GM12801 (cell line): ENCODE measurements around the gene TMEM82.

Experiments used
- CTCF ChIP-seq: IDR thresholded peaks from one replicate; pipeline ENCODE4 v1.5.1; 2011; ENCODE audit warnings: control low read depth; ENCODE audit not compliant: insufficient read length; ENCODE audit errors: extremely low read depth

TMEM82 gene

DNA sequence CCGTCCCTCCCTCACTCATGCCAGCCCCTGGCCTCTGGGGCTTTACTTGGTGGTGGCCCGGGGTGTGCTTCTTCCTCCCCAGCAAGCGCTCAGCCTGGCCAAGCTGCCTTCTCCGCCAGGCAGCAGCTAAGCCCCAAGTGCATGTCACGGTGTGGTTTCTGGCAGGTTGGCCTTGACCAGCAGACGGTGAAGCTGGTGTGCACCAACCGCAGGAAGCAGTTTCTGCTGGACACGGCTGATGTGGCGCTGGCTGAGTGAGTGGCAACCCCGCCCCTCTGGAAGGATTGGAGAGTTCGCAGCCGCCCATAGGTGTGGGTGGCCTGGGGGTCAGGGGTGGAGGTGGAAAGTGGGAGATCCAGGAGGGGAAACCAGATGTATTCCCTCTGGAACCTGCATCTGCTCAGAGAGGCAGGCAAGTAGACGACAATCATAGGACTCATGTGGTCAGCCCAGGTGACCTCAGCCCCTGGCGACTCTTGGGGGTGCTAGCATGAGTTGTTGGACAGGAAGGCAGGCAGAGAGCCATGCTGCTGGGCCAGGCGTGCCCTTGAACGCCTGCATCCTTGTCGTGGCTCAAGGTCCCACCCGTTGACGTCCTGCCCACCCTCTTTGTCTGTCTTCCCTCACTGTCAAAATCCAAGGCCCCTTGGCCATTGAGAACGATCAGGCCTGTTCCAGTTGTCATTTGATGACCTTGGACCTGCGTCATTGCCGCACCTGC is 13.2 kb upstream of the TMEM82 start:
- no peak for TF ChIP-seq CTCF

DNA sequence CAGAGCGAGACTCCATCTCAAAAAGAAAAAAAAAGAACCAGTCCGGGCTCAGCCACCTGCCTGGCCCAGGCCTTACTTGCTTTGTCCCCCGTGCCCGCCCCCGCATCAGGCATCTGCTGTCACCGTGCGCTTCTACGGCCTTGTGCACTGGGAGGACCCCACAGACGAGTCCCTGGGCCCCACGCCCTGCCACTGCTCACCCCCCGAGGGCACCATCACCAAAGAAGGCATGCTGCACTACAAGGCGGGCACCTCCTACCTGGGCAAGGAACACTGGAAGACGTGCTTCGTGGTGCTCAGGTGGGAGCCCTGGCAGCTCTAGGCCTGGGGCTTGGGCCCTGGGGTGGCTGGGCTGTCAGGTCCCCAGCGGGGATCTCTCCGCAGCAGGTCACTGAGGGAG is 11.9 kb upstream of the TMEM82 start:
- TF ChIP-seq CTCF: no peak

- TF ChIP-seq CTCF: no peak
These were observed 11.4 kb upstream of the TMEM82 start for GRCh38 chr1:15730936-15731335.

DNA sequence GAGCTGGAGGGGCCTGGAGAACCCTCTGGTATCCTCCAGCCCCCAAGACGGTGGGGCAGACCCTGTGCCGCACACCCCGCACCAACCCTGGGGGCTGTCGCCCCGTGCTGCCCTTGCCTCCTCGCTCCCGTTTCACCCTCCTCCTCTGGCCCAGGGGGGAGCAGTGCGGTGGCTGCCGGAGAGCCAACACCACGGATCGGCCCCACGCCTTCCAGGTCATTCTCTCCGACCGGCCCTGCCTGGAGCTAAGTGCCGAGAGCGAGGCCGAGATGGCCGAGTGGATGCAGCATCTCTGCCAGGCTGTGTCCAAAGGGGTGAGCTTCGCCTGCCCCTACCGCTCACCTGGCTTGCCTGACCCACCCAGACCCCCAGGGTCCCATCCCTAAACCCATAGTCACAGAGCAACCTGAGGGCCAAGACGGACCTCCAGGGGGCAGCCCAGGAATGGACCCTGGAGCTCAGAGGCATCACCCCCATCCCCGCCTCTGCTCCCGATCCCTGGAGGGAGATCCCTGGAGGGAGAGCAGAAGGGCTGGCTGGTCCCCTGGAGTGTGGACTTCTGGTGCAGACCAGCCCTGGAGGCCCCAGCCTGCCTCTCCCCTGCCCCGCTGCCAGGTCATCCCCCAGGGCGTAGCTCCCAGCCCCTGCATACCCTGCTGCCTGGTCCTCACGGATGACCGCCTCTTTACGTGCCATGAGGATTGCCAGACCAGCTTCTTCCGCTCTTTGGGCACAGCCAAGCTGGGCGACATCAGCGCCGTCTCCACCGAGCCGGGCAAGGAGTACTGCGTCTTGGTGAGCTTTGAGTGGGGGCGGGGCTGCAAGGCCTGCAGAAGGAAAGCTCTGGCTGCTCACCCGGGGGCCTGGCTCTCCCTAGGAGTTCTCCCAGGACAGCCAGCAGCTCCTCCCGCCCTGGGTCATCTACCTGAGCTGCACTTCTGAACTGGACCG is 10.3 kb upstream of the TMEM82 start:
- TF ChIP-seq CTCF: no peak

GRCh38 chr1:15732686-15733081 is 9.6 kb upstream of the TMEM82 start:
- TF ChIP-seq CTCF: no peak

DNA sequence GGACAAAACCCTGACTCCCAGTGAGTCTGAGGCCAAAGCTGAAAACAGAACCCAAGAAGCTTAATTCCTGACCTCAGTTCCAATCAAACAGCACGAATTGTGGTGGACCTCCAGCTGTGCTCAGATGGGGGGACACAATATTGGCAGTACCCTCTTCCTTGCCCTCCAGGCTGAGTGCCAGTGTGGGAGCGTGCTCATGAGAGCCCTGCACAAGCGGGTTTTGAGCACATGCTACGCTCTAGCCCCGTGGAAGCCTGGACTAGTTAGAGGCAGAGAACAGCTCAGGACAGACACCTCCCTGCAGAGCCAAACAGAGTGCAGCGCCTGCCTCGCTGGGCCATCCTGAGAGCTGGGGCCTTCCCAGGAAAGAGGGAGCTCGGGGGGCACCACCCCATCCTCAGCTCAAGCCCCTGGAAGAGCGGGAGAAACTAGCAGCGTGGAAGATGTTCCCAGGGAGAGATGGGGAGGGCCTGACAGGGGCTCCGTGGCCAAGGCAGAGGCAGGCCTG is 9.0 kb upstream of the TMEM82 start:
- TF ChIP-seq CTCF: no peak

- TF ChIP-seq CTCF: no peak
These were observed 8.5 kb upstream of the TMEM82 start for GRCh38 chr1:15733726-15734226.
